WTC11 (cell line): ENCODE data around the gene ALMS1. TPM values are rescaled to one million over a fixed set of nuclear protein-coding genes. Genes with fewer than 3 reads are reported as not detected.
"Not testable (repeated sequence)": the region's sequence is repeated elsewhere in the genome, so short reads cannot be mapped to it uniquely, and the experiment has no call there.

Experiments used
- ATAC-seq: fragments of 200-7000 bp; cut with Tn5 transposase; 2 replicates; pipeline ENCODE4 v1.10.0; 2021; ENCODE audit warnings: mild to moderate bottlenecking, moderate library complexity
- CTCF ChIA-PET: fragments of 300-600 bp; sonication (Branson Sonifier 250); formaldehyde crosslinking; loops from one replicate; lab custom pipeline; 2021; ENCODE audit warnings: antibody characterized with exemption; lab: Charles Lee
- POLR2A ChIA-PET: fragments of 350-600 bp; sonication (Branson Sonifier 250); formaldehyde crosslinking; loops from one replicate; lab custom pipeline; 2021; ENCODE audit warnings: antibody characterized with exemption; lab: Charles Lee
- DNase-seq: peaks from one replicate; pipeline ENCODE4 v3.0.0; 2021; ENCODE audit warnings: low spot score
- H3K27ac Mint-ChIP-seq: 2 replicates; pipeline ENCODE4 v1.8.0; 2021; ENCODE audit warnings: mixed read lengths
- H3K27me3 Mint-ChIP-seq: 2 replicates; pipeline ENCODE4 v1.8.0; 2021; ENCODE audit warnings: low read depth, mild to moderate bottlenecking, moderate library complexity, mixed read lengths
- H3K36me3 Mint-ChIP-seq: 2 replicates; pipeline ENCODE4 v1.8.0; 2021; ENCODE audit warnings: mixed read lengths
- H3K4me1 Mint-ChIP-seq: 2 replicates; pipeline ENCODE4 v1.8.0; 2022; ENCODE audit warnings: mixed read lengths
- H3K4me3 Mint-ChIP-seq: 2 replicates; pipeline ENCODE4 v1.8.0; 2021; ENCODE audit warnings: mild to moderate bottlenecking, moderate library complexity, mixed read lengths
- H3K9me3 Mint-ChIP-seq: 2 replicates; pipeline ENCODE4 v1.8.0; 2021; ENCODE audit warnings: mixed read lengths
- CBFB ChIP-seq: sonication (generic); formaldehyde crosslinking; IDR thresholded peaks from 2 replicates; pipeline ENCODE4 v1.8.1; 2022; ENCODE audit warnings: mild to moderate bottlenecking, low read depth, missing genetic modification reagents
- CTCF ChIP-seq: fragments of 200-600 bp; IDR thresholded peaks from 2 replicates; pipeline ENCODE4 v1.8.0; 2022; ENCODE audit warnings: antibody characterized with exemption
- E2F4 ChIP-seq: sonication (generic); formaldehyde crosslinking; IDR thresholded peaks from 2 replicates; pipeline ENCODE4 v1.8.1; 2022; ENCODE audit warnings: low read depth, mild to moderate bottlenecking, moderate library complexity, missing genetic modification reagents, borderline replicate concordance
- ELF4 ChIP-seq: sonication (generic); formaldehyde crosslinking; IDR thresholded peaks from 2 replicates; pipeline ENCODE4 v1.8.1; 2022; ENCODE audit warnings: low read depth, mild to moderate bottlenecking, moderate library complexity, missing genetic modification reagents
- EMX1 ChIP-seq: fragments of 250-450 bp; sonication (Bioruptor Pico); IDR thresholded peaks from 2 replicates; pipeline ENCODE4 v1.8.0; 2021; ENCODE audit warnings: mild to moderate bottlenecking
- FOXJ3 ChIP-seq: sonication (generic); formaldehyde crosslinking; IDR thresholded peaks from 2 replicates; pipeline ENCODE4 v1.9.0; 2021; ENCODE audit warnings: missing genetic modification reagents, mild to moderate bottlenecking, borderline replicate concordance
- FOXK1 ChIP-seq: sonication (generic); formaldehyde crosslinking; IDR thresholded peaks from 2 replicates; pipeline ENCODE4 v1.8.0; 2022; ENCODE audit warnings: mild to moderate bottlenecking, moderate library complexity, missing genetic modification reagents
- IRF2 ChIP-seq: sonication (generic); formaldehyde crosslinking; IDR thresholded peaks from 2 replicates; pipeline ENCODE4 v1.8.0; 2022; ENCODE audit warnings: low read depth, missing genetic modification reagents, borderline replicate concordance
- MAX ChIP-seq: sonication (generic); formaldehyde crosslinking; IDR thresholded peaks from 2 replicates; pipeline ENCODE4 v1.8.0; 2022; ENCODE audit warnings: mild to moderate bottlenecking, missing genetic modification reagents
- MXD4 ChIP-seq: fragments of 250-450 bp; sonication (Bioruptor Pico); IDR thresholded peaks from 2 replicates; pipeline ENCODE4 v1.8.0; 2021; ENCODE audit warnings: mild to moderate bottlenecking, moderate library complexity, borderline replicate concordance
- PRDM15 ChIP-seq: sonication (generic); formaldehyde crosslinking; IDR thresholded peaks from 2 replicates; pipeline ENCODE4 v1.8.0; 2022; ENCODE audit warnings: missing genetic modification reagents
- RORB ChIP-seq: fragments of 250-450 bp; sonication (Bioruptor Pico); IDR thresholded peaks from 2 replicates; pipeline ENCODE4 v1.9.0; 2021; ENCODE audit warnings: mild to moderate bottlenecking
- SMAD4 ChIP-seq: sonication (generic); formaldehyde crosslinking; IDR thresholded peaks from 2 replicates; pipeline ENCODE4 v1.8.0; 2022; ENCODE audit warnings: mild to moderate bottlenecking, missing genetic modification reagents
- SOX15 ChIP-seq: fragments of 250-450 bp; sonication (Bioruptor Pico); IDR thresholded peaks from 2 replicates; pipeline ENCODE4 v1.9.0; 2021; ENCODE audit warnings: mild to moderate bottlenecking
- SP1 ChIP-seq: sonication (generic); formaldehyde crosslinking; conservative IDR thresholded peaks from 2 replicates; pipeline ENCODE4 v1.8.1; 2022; ENCODE audit warnings: missing genetic modification reagents
- TCF7 ChIP-seq: sonication (generic); formaldehyde crosslinking; IDR thresholded peaks from 2 replicates; pipeline ENCODE4 v1.8.0; 2022; ENCODE audit warnings: mild to moderate bottlenecking, low read depth, missing genetic modification reagents, moderate library complexity
- USF2 ChIP-seq: sonication (generic); formaldehyde crosslinking; IDR thresholded peaks from 2 replicates; pipeline ENCODE4 v1.8.1; 2023; ENCODE audit warnings: mild to moderate bottlenecking, missing genetic modification reagents, moderate library complexity
- ZNF219 ChIP-seq: sonication (generic); formaldehyde crosslinking; IDR thresholded peaks from 2 replicates; pipeline ENCODE4 v1.8.0; 2023; ENCODE audit warnings: missing genetic modification reagents, mild to moderate bottlenecking, borderline replicate concordance
- ZNF263 ChIP-seq: sonication (generic); formaldehyde crosslinking; IDR thresholded peaks from 2 replicates; pipeline ENCODE4 v1.8.1; 2022; ENCODE audit warnings: low read depth, mild to moderate bottlenecking, moderate library complexity, missing genetic modification reagents
- ZNF512 ChIP-seq: sonication (generic); formaldehyde crosslinking; IDR thresholded peaks from 2 replicates; pipeline ENCODE4 v1.8.1; 2022; ENCODE audit warnings: missing genetic modification reagents, borderline replicate concordance
- total RNA-seq: library from RNA; stranded (reverse); gene quantifications from 3 replicates; pipeline ENCODE4 v1.2.3, GENCODE V29; 2021

ALMS1 gene
- total RNA-seq, 1 experiment from 2014 or later = 37.3 TPM

GRCh38 chr2:73536133-73536840 lies 150.7 kb downstream of the ALMS1 start (continued):
- TF ChIP-seq FOXJ3 = no peak
- no peak for TF ChIP-seq TCF7 (CRISPR knock-in tag)
- no peak for TF ChIP-seq RORB
- TF ChIP-seq IRF2 (CRISPR knock-in tag) = no peak

- DNase-seq, H3K27ac Mint-ChIP-seq, CTCF ChIA-PET, H3K27me3 Mint-ChIP-seq, POLR2A ChIA-PET, H3K36me3 Mint-ChIP-seq, H3K4me3 Mint-ChIP-seq, ATAC-seq, H3K9me3 Mint-ChIP-seq: not testable (repeated sequence)
- peaks cover 14% of the 10 kb centered on the region for H3K4me1 Mint-ChIP-seq
These were observed 175.2 kb downstream of the ALMS1 start for GRCh38 chr2:73560875-73561274.

- H3K27ac Mint-ChIP-seq = no peak overlapping the region
- no peak for DNase-seq
- peaks cover 14% of the 10 kb centered on the region for H3K4me1 Mint-ChIP-seq
- TF ChIP-seq EMX1 (CRISPR knock-in tag) = no peak
- TF ChIP-seq PRDM15 (CRISPR knock-in tag) = no peak
- TF ChIP-seq SMAD4 = no peak
- TF ChIP-seq CTCF = no peak
- no peak for TF ChIP-seq ZNF263
- TF ChIP-seq FOXK1 (CRISPR knock-in tag) = no peak
- no peak for TF ChIP-seq E2F4 (CRISPR knock-in tag)
- TF ChIP-seq ZNF219 (CRISPR knock-in tag) = no peak
- TF ChIP-seq USF2 (CRISPR knock-in tag) = no peak
- no peak for TF ChIP-seq ZNF512 (CRISPR knock-in tag)
- no peak for TF ChIP-seq SOX15 (CRISPR knock-in tag)
- no peak for TF ChIP-seq FOXJ3
- TF ChIP-seq MXD4 (CRISPR knock-in tag) = no peak
- TF ChIP-seq MAX (CRISPR knock-in tag) = no peak
- no peak for TF ChIP-seq ELF4 (CRISPR knock-in tag)
- no peak for TF ChIP-seq SP1 (CRISPR knock-in tag)
- TF ChIP-seq CBFB = no peak
- no peaks in the 10 kb centered on the region for H3K27me3 Mint-ChIP-seq
- H3K36me3 Mint-ChIP-seq = peaks cover 5% of the 10 kb centered on the region
- H3K9me3 Mint-ChIP-seq = no peaks in the 10 kb centered on the region
- ChIA-PET CTCF (no interaction called here), POLR2A (no interaction called here)
- H3K4me3 Mint-ChIP-seq = no peak overlapping the region
- ATAC-seq = no peak
These were observed 175.8 kb downstream of the ALMS1 start for GRCh38 chr2:73561422-73561821.
